Panc1 (cell line): ENCODE results near the gene PCSK5.

Experiments used
- CTCF ChIP-seq: fragments of 450-650 bp; IDR thresholded peaks from 2 replicates; pipeline ENCODE4 v1.5.1; 2017; ENCODE audit warnings: mild to moderate bottlenecking
- POLR2AphosphoS5 ChIP-seq: IDR thresholded peaks from 2 replicates; pipeline ENCODE4 v1.6.1; 2012; ENCODE audit warnings: mild to moderate bottlenecking, low read depth, low read length, moderate library complexity
- TCF7L2 ChIP-seq: IDR thresholded peaks from 2 replicates; pipeline ENCODE4 v1.6.1; 2011; ENCODE audit warnings: mild to moderate bottlenecking, low read depth, low read length, inconsistent platforms

GRCh38 chr9:75926385-75926784, 35.9 kb downstream of the PCSK5 start:
- TF ChIP-seq CTCF (no peak), POLR2AphosphoS5 (no peak), TCF7L2 (no peak)
